Caco-2 (cell line): ENCODE data around the gene TRIM52. TPM values are rescaled to one million over a fixed set of nuclear protein-coding genes. Genes with fewer than 3 reads are reported as not detected.

Experiments
- BruUV-seq: library from RNA; stranded (reverse); fragments of 400-500 nt; replicated peaks from 2 replicates; lab custom pipeline; 2021; lab: Mats Ljungman, UMichigan
- CTCF ChIA-PET: fragments of 300-600 bp; sonication (Branson Sonifier 250); formaldehyde crosslinking; loops from one replicate; lab custom pipeline; 2022; ENCODE audit warnings: antibody characterized with exemption; lab: Charles Lee
- POLR2A ChIA-PET: fragments of 300-600 bp; sonication (Branson Sonifier 250); formaldehyde crosslinking; loops from one replicate; lab custom pipeline; 2022; ENCODE audit warnings: antibody characterized with exemption; lab: Charles Lee
- DNase-seq, 2 experiments: peaks; one replicate each; pipeline versions ENCODE4 v3.0.0 to v3.0.0-alpha.2; 2020 to 2022
- H3K27me3 ChIP-seq: replicated peaks from 2 replicates; pipeline ENCODE4 v1.6.0; 2011; ENCODE audit warnings: low read length; ENCODE audit not compliant: control insufficient read depth, insufficient read depth
- H3K36me3 ChIP-seq: 2 replicates; pipeline ENCODE4 v1.5.1; 2011; ENCODE audit warnings: low read length; ENCODE audit not compliant: control insufficient read depth, insufficient read depth
- H3K4me1 ChIP-seq: fragments of 250-450 bp; sonication (Bioruptor Pico); 2 replicates; pipeline ENCODE4 v1.5.1; 2020; ENCODE audit warnings: mild to moderate bottlenecking
- H3K4me3 ChIP-seq: 2 replicates; pipeline ENCODE4 v1.5.1; 2011; ENCODE audit warnings: low read depth, mild to moderate bottlenecking, control low read depth, low read length
- H3K9me3 ChIP-seq: fragments of 250-450 bp; sonication (Bioruptor Pico); 2 replicates; pipeline ENCODE4 v1.5.1; 2020; ENCODE audit warnings: mild to moderate bottlenecking, moderate library complexity
- H3K27ac Mint-ChIP-seq: one replicate; pipeline ENCODE4 v1.8.0; 2022; ENCODE audit warnings: mixed read lengths; ENCODE audit not compliant: unreplicated experiment
- H3K27me3 Mint-ChIP-seq: one replicate; pipeline ENCODE4 v1.8.0; 2022; ENCODE audit warnings: mixed read lengths; ENCODE audit not compliant: insufficient read depth, unreplicated experiment
- H3K36me3 Mint-ChIP-seq: one replicate; pipeline ENCODE4 v1.8.0; 2022; ENCODE audit warnings: mild to moderate bottlenecking, mixed read lengths; ENCODE audit not compliant: insufficient read depth, unreplicated experiment
- H3K4me1 Mint-ChIP-seq: one replicate; pipeline ENCODE4 v1.8.0; 2022; ENCODE audit warnings: low read depth, mixed read lengths; ENCODE audit not compliant: unreplicated experiment
- H3K4me3 Mint-ChIP-seq: one replicate; pipeline ENCODE4 v1.8.0; 2022; ENCODE audit warnings: mild to moderate bottlenecking, moderate library complexity, mixed read lengths; ENCODE audit not compliant: unreplicated experiment
- H3K9me3 Mint-ChIP-seq: one replicate; pipeline ENCODE4 v1.8.0; 2022; ENCODE audit warnings: mixed read lengths; ENCODE audit not compliant: unreplicated experiment
- intact Hi-C: fragments of 100-400 bp; cut with micrococcal nuclease; formaldehyde crosslinking; loops from one replicate; pipeline ENCODE4 v1.10.0; 2022; ENCODE audit not compliant: unreplicated experiment
- microRNA-seq: library from miRNA; unstranded; fragments of <30 nt; microRNA quantifications from one replicate; pipeline ENCODE4 v1.2.0, GENCODE V29; 2022
- total RNA-seq: library from RNA; stranded (reverse); gene quantifications from 2 replicates; pipeline ENCODE4 v1.2.3, GENCODE V29; 2022
- TF ChIP-seq, protein P1 (sequence below), 2 experiments: fragments of 200-600 bp in 1 of 2; IDR thresholded peaks; 1 replicate in 1 of 2; 2 replicates in 1 of 2; pipeline versions ENCODE4 v1.5.1 to v1.8.0; 2011 to 2022; ENCODE audit warnings: antibody characterized with exemption in 1 of 2, control low read depth in 1 of 2, inconsistent platforms in 1 of 2, low read depth in 1 of 2, low read length in 1 of 2, mild to moderate bottlenecking in 1 of 2, moderate library complexity in 1 of 2; ENCODE audit not compliant: insufficient read depth in 1 of 2, severe bottlenecking in 1 of 2, unreplicated experiment in 1 of 2

The TRIM52 gene
- total RNA-seq, 1 experiment from 2014 or later, result 11.9 TPM

DNA sequence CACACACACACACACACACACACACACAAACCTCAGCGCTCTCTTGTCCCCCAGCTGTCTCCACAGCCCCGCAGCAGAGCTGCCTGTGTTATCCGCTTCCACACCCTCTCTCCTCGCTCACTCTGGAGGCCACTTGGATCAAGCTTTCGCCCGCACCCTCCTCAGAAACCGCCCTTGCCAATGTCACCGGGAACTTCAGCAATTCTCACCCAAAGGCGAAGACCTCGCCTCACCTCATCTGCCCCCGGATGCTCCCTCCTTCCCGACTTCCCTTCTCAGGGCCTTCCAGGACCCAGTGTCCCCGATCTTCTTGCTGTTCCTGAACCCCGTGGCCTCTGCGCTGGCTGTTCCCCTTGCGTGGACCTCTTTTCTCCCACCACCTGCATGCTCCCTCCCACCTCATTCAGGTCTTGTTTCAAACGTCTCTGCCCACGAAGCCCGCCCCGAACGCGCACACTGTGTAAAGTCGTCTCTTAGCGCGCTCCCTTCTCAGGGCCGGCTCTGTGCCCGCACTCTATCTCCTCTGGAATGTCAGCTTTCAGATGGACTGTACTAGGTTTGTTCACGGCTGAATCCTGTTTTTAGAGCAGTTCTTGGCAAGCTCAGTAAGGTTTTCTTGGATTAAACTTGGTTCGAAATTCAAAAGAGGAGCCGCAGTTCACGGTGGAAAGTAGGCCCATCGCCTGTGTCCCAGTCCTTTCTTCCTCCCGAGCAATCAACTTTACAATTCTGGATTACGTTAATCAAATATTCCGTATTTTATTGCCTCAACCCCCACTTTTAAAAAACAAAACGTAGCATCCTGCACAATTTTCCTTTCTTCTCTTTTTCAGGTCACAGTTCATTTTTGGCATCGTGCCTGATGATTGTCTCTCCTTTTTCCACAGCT, 54.9 kb downstream of the TRIM52 start:
- TF ChIP-seq, protein P1, sequence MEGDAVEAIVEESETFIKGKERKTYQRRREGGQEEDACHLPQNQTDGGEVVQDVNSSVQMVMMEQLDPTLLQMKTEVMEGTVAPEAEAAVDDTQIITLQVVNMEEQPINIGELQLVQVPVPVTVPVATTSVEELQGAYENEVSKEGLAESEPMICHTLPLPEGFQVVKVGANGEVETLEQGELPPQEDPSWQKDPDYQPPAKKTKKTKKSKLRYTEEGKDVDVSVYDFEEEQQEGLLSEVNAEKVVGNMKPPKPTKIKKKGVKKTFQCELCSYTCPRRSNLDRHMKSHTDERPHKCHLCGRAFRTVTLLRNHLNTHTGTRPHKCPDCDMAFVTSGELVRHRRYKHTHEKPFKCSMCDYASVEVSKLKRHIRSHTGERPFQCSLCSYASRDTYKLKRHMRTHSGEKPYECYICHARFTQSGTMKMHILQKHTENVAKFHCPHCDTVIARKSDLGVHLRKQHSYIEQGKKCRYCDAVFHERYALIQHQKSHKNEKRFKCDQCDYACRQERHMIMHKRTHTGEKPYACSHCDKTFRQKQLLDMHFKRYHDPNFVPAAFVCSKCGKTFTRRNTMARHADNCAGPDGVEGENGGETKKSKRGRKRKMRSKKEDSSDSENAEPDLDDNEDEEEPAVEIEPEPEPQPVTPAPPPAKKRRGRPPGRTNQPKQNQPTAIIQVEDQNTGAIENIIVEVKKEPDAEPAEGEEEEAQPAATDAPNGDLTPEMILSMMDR (IDR thresholded peaks at IDR 0.05; ENCODE audit: insufficient read depth in 1 of 2, low read depth in 1 of 2, low read length in 1 of 2, severe bottlenecking in 1 of 2, unreplicated experiment in 1 of 2), result no peak
- H3K36me3 Mint-ChIP-seq, result peaks cover 35% of the 10 kb centered on the region
- peak overlapping the region; percentile 82 for H3K4me3 Mint-ChIP-seq
- Histone ChIP-seq H3K9me3 (no peaks in the 10 kb centered on the region), H3K4me3 (peak overlapping the region; percentile 50), H3K36me3 (no peaks in the 10 kb centered on the region), H3K27me3 (no peaks in the 10 kb centered on the region; the same call in 1 of the 2 replicates), H3K4me1 (no peaks in the 10 kb centered on the region)
- POLR2A ChIA-PET, result interaction anchor here (1.3 to 1.5 kb wide), 3 partner anchors 14 to 22 kb away, joined by 3 to 9 read pairs (median 7); no protein-coding TSS in a partner anchor
- intact Hi-C loops, result loop anchor here (1.0 kb wide), 1 partner anchor 15 kb away; no protein-coding TSS in a partner anchor
- peaks cover 15% of the 10 kb centered on the region for H3K27me3 Mint-ChIP-seq
- no TSS peak for BruUV-seq
- peak overlapping the region; percentile 91 for H3K27ac Mint-ChIP-seq
- CTCF ChIA-PET, result interaction anchor here (1.3 to 3.3 kb wide), 2 partner anchors 14 to 21 kb away, joined by 7 to 12 read pairs; no protein-coding TSS in a partner anchor
- DNase-seq, result no peak
- peaks cover 28% of the 10 kb centered on the region for H3K4me1 Mint-ChIP-seq
- H3K9me3 Mint-ChIP-seq, result no peaks in the 10 kb centered on the region

Small RNA genes within 50 kb of the gene (microRNA-seq; reads per million reads assigned to microRNA genes)
- gene MIR4638, result 0.56 reads per million

Other genes starting within 250 kb of the TRIM52 start
- gene BTNL9, start 220.9 kb downstream of the TRIM52 start, total RNA-seq, result 8.4 and 10.0 TPM in 2 replicates
- not detected in 2 replicates for gene OR2V1, start 130.0 kb downstream of the TRIM52 start, total RNA-seq
- gene OR2V2, start 113.6 kb downstream of the TRIM52 start, total RNA-seq, result not detected in 2 replicates
- 0.86 and 1.0 TPM in 2 replicates for gene TRIM7, start 55.9 kb downstream of the TRIM52 start, total RNA-seq
- 23.6 and 28.7 TPM in 2 replicates for gene TRIM41, start 37.9 kb downstream of the TRIM52 start, total RNA-seq
- gene RACK1, start 17.2 kb downstream of the TRIM52 start, total RNA-seq, result 2,098 and 2,258 TPM in 2 replicates
- gene OR4F3, start 106.1 kb upstream of the TRIM52 start, total RNA-seq, result not detected in 2 replicates